SH-SY5Y (cell line): ENCODE results near the gene ERAS.

Source experiments
- GATA2 ChIP-seq: IDR thresholded peaks from 2 replicates; pipeline ENCODE4 v1.6.1; 2011; ENCODE audit warnings: mild to moderate bottlenecking, low read depth, low read length
- GATA3 ChIP-seq: IDR thresholded peaks from 2 replicates; pipeline ENCODE4 v1.6.1; 2011; ENCODE audit warnings: low read depth, mild to moderate bottlenecking, low read length, moderate library complexity

GRCh38 chrX:48781705-48782104 lies 44.6 kb upstream of the ERAS start:
- TF ChIP-seq GATA2 (no peak), GATA3 (no peak)
